Measurements from ENCODE around the gene TRIM42. TPM values are rescaled to one million over a fixed set of nuclear protein-coding genes. Genes with fewer than 3 reads are reported as not detected.

The TRIM42 gene
- not detected in 2 replicates for total RNA-seq

GRCh38 chr3:140677764-140678163 is at the start of gene TRIM42:
Gene TRIM42 (plus strand): TSS chr3:140678064. CDS start chr3:140678230, 166 bp downstream.

